GM23338 (cell line): ENCODE results near the gene VAV3. TPM values are rescaled to one million over a fixed set of nuclear protein-coding genes. Genes with fewer than 3 reads are reported as not detected.

Source experiments
- ATAC-seq: fragments of 200-7000 bp; cut with Tn5 transposase; 3 replicates; pipeline ENCODE4 v1.9.1; 2020
- DNase-seq: peaks from one replicate; pipeline ENCODE4 v3.0.0-alpha.2; 2015; ENCODE audit warnings: low spot score
- H2AFZ ChIP-seq: fragments of 200-600 bp; sonication (generic); 2 replicates; pipeline ENCODE4 v1.8.0; 2016; ENCODE audit warnings: antibody characterized with exemption, mild to moderate bottlenecking, moderate library complexity
- H3F3A ChIP-seq: fragments of 200-600 bp; sonication (generic); replicated peaks from 2 replicates; pipeline ENCODE4 v1.8.0; 2017; ENCODE audit warnings: antibody characterized with exemption, mixed run types, low read depth
- H3K27ac ChIP-seq: fragments of 200-600 bp; sonication (generic); 2 replicates; pipeline ENCODE4 v1.6.1; 2016; ENCODE audit warnings: low read depth
- H3K27me3 ChIP-seq: fragments of 200-600 bp; sonication (generic); 2 replicates; pipeline ENCODE4 v1.8.0; 2016; ENCODE audit warnings: mild to moderate bottlenecking, mixed run types, moderate library complexity; ENCODE audit not compliant: insufficient read depth
- H3K36me3 ChIP-seq: fragments of 200-600 bp; sonication (generic); 2 replicates; pipeline ENCODE4 v1.8.0; 2016; ENCODE audit warnings: mild to moderate bottlenecking; ENCODE audit not compliant: insufficient read depth
- H3K4me1 ChIP-seq: fragments of 200-600 bp; sonication (generic); 2 replicates; pipeline ENCODE4 v1.8.0; 2016; ENCODE audit warnings: mild to moderate bottlenecking, moderate library complexity; ENCODE audit not compliant: insufficient read depth
- H3K4me2 ChIP-seq: fragments of 200-600 bp; sonication (generic); 2 replicates; pipeline ENCODE4 v1.7.1; 2017; ENCODE audit warnings: mixed run types
- H3K4me3 ChIP-seq: fragments of 200-600 bp; sonication (generic); 2 replicates; pipeline ENCODE4 v1.6.1; 2016; ENCODE audit warnings: mixed run types
- H3K79me2 ChIP-seq: fragments of 200-600 bp; sonication (generic); replicated peaks from 2 replicates; pipeline ENCODE4 v1.8.0; 2017; ENCODE audit warnings: mild to moderate bottlenecking; ENCODE audit not compliant: insufficient read depth
- H3K9me2 ChIP-seq: fragments of 200-600 bp; sonication (generic); 2 replicates; pipeline ENCODE4 v1.8.0; 2017; ENCODE audit not compliant: insufficient read depth
- H4K20me1 ChIP-seq: fragments of 200-600 bp; sonication (generic); replicated peaks from 2 replicates; pipeline ENCODE4 v1.8.0; 2017; ENCODE audit warnings: mild to moderate bottlenecking; ENCODE audit not compliant: insufficient read depth
- H3K27ac Mint-ChIP-seq: 2 replicates; pipeline ENCODE4 v1.8.0; 2020; ENCODE audit warnings: inconsistent platforms, mild to moderate bottlenecking, moderate library complexity, mixed read lengths
- H3K27me3 Mint-ChIP-seq: 3 replicates; pipeline ENCODE4 v1.8.0; 2022; ENCODE audit warnings: low read depth, mild to moderate bottlenecking, moderate library complexity, mixed read lengths, inconsistent platforms; ENCODE audit not compliant: insufficient read depth, poor library complexity
- H3K36me3 Mint-ChIP-seq: 3 replicates; pipeline ENCODE4 v1.8.0; 2021; ENCODE audit warnings: low read depth, mild to moderate bottlenecking, inconsistent platforms, moderate library complexity, mixed read lengths
- H3K4me1 Mint-ChIP-seq: 3 replicates; pipeline ENCODE4 v1.8.0; 2020; ENCODE audit warnings: mild to moderate bottlenecking, inconsistent platforms, mixed read lengths
- H3K4me3 Mint-ChIP-seq: 3 replicates; pipeline ENCODE4 v1.8.0; 2021; ENCODE audit warnings: moderate library complexity, mild to moderate bottlenecking, inconsistent platforms, mixed read lengths
- H3K9me3 Mint-ChIP-seq: 3 replicates; pipeline ENCODE4 v1.8.0; 2020; ENCODE audit warnings: moderate library complexity, mild to moderate bottlenecking, inconsistent platforms, mixed read lengths
- CREB1 ChIP-seq: fragments of 250-450 bp; sonication (Bioruptor Pico); IDR thresholded peaks from 2 replicates; pipeline ENCODE4 v1.5.0; 2020; ENCODE audit warnings: low read depth, mild to moderate bottlenecking, moderate library complexity
- EZH2phosphoT487 ChIP-seq: fragments of 200-600 bp; sonication (generic); IDR thresholded peaks from one replicate; pipeline ENCODE4 v1.8.1; 2018; ENCODE audit warnings: antibody characterized with exemption; ENCODE audit not compliant: unreplicated experiment
- JUNB ChIP-seq: IDR thresholded peaks from one replicate; pipeline ENCODE4 v1.6.1; 2016; ENCODE audit warnings: antibody characterized with exemption; ENCODE audit not compliant: unreplicated experiment
- POLR2AphosphoS5 ChIP-seq: IDR thresholded peaks from 2 replicates; pipeline ENCODE4 v1.6.1; 2016; ENCODE audit warnings: antibody characterized with exemption, low read depth
- STAT1 ChIP-seq: IDR thresholded peaks from one replicate; pipeline ENCODE4 v1.6.1; 2016; ENCODE audit warnings: antibody characterized with exemption; ENCODE audit not compliant: unreplicated experiment
- ZNF114 ChIP-seq: fragments of 250-450 bp; sonication (Bioruptor Pico); IDR thresholded peaks from 2 replicates; pipeline ENCODE4 v1.5.0; 2020; ENCODE audit warnings: mild to moderate bottlenecking, moderate library complexity
- ZNF331 ChIP-seq: fragments of 250-450 bp; sonication (Bioruptor Pico); IDR thresholded peaks from 2 replicates; pipeline ENCODE4 v1.5.0; 2020; ENCODE audit warnings: low read depth, mild to moderate bottlenecking, moderate library complexity
- polyA plus RNA-seq: library from polyadenylated mRNA; unstranded; fragments of >200 nt; fragmentation: Nextera tagmentation; extraction: Ambion mirVana; gene quantifications from 2 replicates; pipeline ENCODE4 v1.2.1, GENCODE V29; 2016
- total RNA-seq: library from RNA; depleted of rRNA; stranded (reverse); fragments of >200 nt; shearing (Covaris generic); gene quantifications from 2 replicates; pipeline ENCODE4 v1.2.3, GENCODE V29; 2014
- TF ChIP-seq, protein P1 (sequence below), 2 experiments: fragments of 200-600 bp in 1 of 2; sonication (generic) in 1 of 2; conservative IDR thresholded peaks; 2 replicates each; pipeline versions ENCODE4 v1.5.1 to v1.6.1; 2016 to 2017; ENCODE audit warnings: antibody characterized with exemption in 2 of 2, low read depth in 2 of 2, mild to moderate bottlenecking in 2 of 2, moderate library complexity in 1 of 2
- TF ChIP-seq, protein P2 (sequence below): IDR thresholded peaks from one replicate; pipeline ENCODE4 v1.6.1; 2018; ENCODE audit warnings: antibody characterized with exemption; ENCODE audit not compliant: unreplicated experiment
- TF ChIP-seq, protein P3 (sequence below): IDR thresholded peaks from 2 replicates; pipeline ENCODE4 v1.6.1; 2016; ENCODE audit warnings: antibody characterized with exemption

VAV3 gene
- total and polyA plus RNA-seq, 2 experiments from 2014 or later, result 3.0 to 11.3 TPM

DNA sequence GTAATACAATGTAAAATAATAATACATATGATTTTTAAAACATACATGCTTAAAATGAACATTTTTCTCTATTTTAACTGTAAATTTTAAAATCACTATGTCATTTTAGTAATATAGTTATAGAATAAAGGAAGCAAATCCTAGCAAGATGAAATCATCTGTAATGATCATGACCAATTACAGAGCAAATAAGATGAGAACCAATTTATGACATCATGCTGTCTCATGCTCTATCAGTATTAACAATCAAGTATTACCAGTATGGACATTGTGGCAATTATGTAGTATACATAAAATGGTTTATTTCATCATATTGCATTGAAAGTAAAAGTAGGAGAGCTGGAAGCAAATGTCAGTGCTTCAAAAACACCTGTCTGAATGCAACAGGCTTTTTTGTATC lies 255.0 kb downstream of the VAV3 start:
- ATAC-seq (no peak), DNase-seq (no peak)
- no peaks in the 10 kb centered on the region for H3K79me2 ChIP-seq
- no peak overlapping the region for H3K4me3 ChIP-seq
- H3F3A ChIP-seq, result no peaks in the 10 kb centered on the region
- H3K4me3 Mint-ChIP-seq, result no peak overlapping the region
- H4K20me1 ChIP-seq, result no peaks in the 10 kb centered on the region
- H2AFZ ChIP-seq, result no peak overlapping the region
- no peak overlapping the region for H3K27ac ChIP-seq
- no peak overlapping the region for H3K4me2 ChIP-seq
- no peaks in the 10 kb centered on the region for H3K36me3 Mint-ChIP-seq
- H3K9me3 Mint-ChIP-seq, result no peaks in the 10 kb centered on the region; the same call in 2 of the 3 replicates
- TF ChIP-seq STAT1 (no peak), ZNF331 (CRISPR knock-in tag) (no peak), CREB1 (CRISPR knock-in tag) (no peak), EZH2phosphoT487 (no peak), JUNB (no peak)
- TF ChIP-seq, protein P1, sequence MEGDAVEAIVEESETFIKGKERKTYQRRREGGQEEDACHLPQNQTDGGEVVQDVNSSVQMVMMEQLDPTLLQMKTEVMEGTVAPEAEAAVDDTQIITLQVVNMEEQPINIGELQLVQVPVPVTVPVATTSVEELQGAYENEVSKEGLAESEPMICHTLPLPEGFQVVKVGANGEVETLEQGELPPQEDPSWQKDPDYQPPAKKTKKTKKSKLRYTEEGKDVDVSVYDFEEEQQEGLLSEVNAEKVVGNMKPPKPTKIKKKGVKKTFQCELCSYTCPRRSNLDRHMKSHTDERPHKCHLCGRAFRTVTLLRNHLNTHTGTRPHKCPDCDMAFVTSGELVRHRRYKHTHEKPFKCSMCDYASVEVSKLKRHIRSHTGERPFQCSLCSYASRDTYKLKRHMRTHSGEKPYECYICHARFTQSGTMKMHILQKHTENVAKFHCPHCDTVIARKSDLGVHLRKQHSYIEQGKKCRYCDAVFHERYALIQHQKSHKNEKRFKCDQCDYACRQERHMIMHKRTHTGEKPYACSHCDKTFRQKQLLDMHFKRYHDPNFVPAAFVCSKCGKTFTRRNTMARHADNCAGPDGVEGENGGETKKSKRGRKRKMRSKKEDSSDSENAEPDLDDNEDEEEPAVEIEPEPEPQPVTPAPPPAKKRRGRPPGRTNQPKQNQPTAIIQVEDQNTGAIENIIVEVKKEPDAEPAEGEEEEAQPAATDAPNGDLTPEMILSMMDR (conservative IDR thresholded peaks at IDR 0.05; ENCODE audit: low read depth in 2 of 2), result no peak
- no peaks in the 10 kb centered on the region for H3K4me1 Mint-ChIP-seq
- peaks cover 4% of the 10 kb centered on the region; the same call in 1 of the 2 replicates for H3K36me3 ChIP-seq
- H3K27ac Mint-ChIP-seq, result no peak overlapping the region
- H3K9me2 ChIP-seq, result no peaks in the 10 kb centered on the region
- no peaks in the 10 kb centered on the region for H3K27me3 Mint-ChIP-seq
- H3K27me3 ChIP-seq, result no peaks in the 10 kb centered on the region
- no peaks in the 10 kb centered on the region for H3K4me1 ChIP-seq

DNA sequence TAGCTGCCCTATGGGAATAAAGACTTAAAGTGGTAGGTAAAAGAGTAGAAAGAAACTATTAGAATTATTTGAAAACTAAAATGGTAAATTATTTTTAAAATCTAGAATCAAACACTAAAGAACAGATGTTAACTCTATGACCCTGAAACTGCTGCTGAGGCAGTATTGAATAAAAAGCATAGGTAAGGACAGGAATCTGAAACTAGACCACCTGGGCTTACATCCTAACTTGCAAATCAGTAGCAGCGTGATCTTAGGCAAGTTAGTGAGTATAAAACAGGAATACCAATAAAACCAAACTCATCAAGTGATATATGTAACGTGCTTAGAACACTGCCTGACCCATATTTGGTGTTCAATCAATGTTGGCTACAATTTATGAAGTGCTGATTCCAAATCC lies 257.9 kb downstream of the VAV3 start:
- H3F3A ChIP-seq, result no peaks in the 10 kb centered on the region
- Mint-ChIP-seq H3K27me3 (peaks cover 3% of the 10 kb centered on the region), H3K9me3 (no peaks in the 10 kb centered on the region; the same call in 2 of the 3 replicates), H3K36me3 (no peaks in the 10 kb centered on the region), H3K27ac (no peak overlapping the region), H3K4me3 (no peak overlapping the region), H3K4me1 (no peaks in the 10 kb centered on the region)
- H3K27me3 ChIP-seq, result no peaks in the 10 kb centered on the region
- H2AFZ ChIP-seq, result no peak overlapping the region
- no peaks in the 10 kb centered on the region for H3K79me2 ChIP-seq
- H3K4me2 ChIP-seq, result no peak overlapping the region
- H3K36me3 ChIP-seq, result peaks cover 4% of the 10 kb centered on the region; the same call in 1 of the 2 replicates
- H3K9me2 ChIP-seq, result 0 out of 2 replicates have a peak, but pooled peaks cover 2% of the 10 kb centered on the region
- H3K4me3 ChIP-seq, result no peak overlapping the region
- H3K4me1 ChIP-seq, result no peaks in the 10 kb centered on the region
- no peak for ATAC-seq
- H3K27ac ChIP-seq, result no peak overlapping the region
- DNase-seq, result no peak
- H4K20me1 ChIP-seq, result no peaks in the 10 kb centered on the region
- TF ChIP-seq, protein P2, sequence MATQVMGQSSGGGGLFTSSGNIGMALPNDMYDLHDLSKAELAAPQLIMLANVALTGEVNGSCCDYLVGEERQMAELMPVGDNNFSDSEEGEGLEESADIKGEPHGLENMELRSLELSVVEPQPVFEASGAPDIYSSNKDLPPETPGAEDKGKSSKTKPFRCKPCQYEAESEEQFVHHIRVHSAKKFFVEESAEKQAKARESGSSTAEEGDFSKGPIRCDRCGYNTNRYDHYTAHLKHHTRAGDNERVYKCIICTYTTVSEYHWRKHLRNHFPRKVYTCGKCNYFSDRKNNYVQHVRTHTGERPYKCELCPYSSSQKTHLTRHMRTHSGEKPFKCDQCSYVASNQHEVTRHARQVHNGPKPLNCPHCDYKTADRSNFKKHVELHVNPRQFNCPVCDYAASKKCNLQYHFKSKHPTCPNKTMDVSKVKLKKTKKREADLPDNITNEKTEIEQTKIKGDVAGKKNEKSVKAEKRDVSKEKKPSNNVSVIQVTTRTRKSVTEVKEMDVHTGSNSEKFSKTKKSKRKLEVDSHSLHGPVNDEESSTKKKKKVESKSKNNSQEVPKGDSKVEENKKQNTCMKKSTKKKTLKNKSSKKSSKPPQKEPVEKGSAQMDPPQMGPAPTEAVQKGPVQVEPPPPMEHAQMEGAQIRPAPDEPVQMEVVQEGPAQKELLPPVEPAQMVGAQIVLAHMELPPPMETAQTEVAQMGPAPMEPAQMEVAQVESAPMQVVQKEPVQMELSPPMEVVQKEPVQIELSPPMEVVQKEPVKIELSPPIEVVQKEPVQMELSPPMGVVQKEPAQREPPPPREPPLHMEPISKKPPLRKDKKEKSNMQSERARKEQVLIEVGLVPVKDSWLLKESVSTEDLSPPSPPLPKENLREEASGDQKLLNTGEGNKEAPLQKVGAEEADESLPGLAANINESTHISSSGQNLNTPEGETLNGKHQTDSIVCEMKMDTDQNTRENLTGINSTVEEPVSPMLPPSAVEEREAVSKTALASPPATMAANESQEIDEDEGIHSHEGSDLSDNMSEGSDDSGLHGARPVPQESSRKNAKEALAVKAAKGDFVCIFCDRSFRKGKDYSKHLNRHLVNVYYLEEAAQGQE, result no peak
- TF ChIP-seq JUNB (no peak), POLR2AphosphoS5 (no peak), ZNF114 (CRISPR knock-in tag) (no peak)
- TF ChIP-seq, protein P3, sequence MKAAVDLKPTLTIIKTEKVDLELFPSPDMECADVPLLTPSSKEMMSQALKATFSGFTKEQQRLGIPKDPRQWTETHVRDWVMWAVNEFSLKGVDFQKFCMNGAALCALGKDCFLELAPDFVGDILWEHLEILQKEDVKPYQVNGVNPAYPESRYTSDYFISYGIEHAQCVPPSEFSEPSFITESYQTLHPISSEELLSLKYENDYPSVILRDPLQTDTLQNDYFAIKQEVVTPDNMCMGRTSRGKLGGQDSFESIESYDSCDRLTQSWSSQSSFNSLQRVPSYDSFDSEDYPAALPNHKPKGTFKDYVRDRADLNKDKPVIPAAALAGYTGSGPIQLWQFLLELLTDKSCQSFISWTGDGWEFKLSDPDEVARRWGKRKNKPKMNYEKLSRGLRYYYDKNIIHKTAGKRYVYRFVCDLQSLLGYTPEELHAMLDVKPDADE, result no peak
